ENCODE results near the gene WDR33.

WDR33 gene

GRCh38 chr2:127655209-127656073 lies 155.5 kb downstream of the WDR33 start:
- no peak for DNase-seq
- TF ChIP-seq POLR2A (IDR thresholded peaks at IDR 0.05; ENCODE audit: low read length) (no peak), GATA1 (IDR thresholded peaks at IDR 0.05; ENCODE audit: low read depth, low read length) (no peak)

- no peak for DNase-seq
- TF ChIP-seq POLR2A (IDR thresholded peaks at IDR 0.05; ENCODE audit: low read length): no peak
- TF ChIP-seq GATA1 (IDR thresholded peaks at IDR 0.05; ENCODE audit: low read depth, low read length): no peak
Observed at GRCh38 chr2:127654838-127655175, 156.2 kb downstream of the WDR33 start.

GRCh38 chr2:127654084-127654837 lies 156.7 kb downstream of the WDR33 start:
- DNase-seq: no peak
- no peak for TF ChIP-seq GATA1 (IDR thresholded peaks at IDR 0.05; ENCODE audit: low read depth, low read length)
- no peak for TF ChIP-seq POLR2A (IDR thresholded peaks at IDR 0.05; ENCODE audit: low read length)

- TF ChIP-seq POLR2A (IDR thresholded peaks at IDR 0.05; ENCODE audit: low read length) (no peak), GATA1 (IDR thresholded peaks at IDR 0.05; ENCODE audit: low read depth, low read length) (no peak)
- no peak for DNase-seq
Observed at GRCh38 chr2:127653421-127654083, 157.4 kb downstream of the WDR33 start.

GRCh38 chr2:127652786-127653357 lies 158.1 kb downstream of the WDR33 start:
- no peak for TF ChIP-seq GATA1 (IDR thresholded peaks at IDR 0.05; ENCODE audit: low read depth, low read length)
- TF ChIP-seq POLR2A (IDR thresholded peaks at IDR 0.05; ENCODE audit: low read length): no peak
- DNase-seq: no peak

GRCh38 chr2:127651971-127652550 lies 158.9 kb downstream of the WDR33 start:
- TF ChIP-seq GATA1 (IDR thresholded peaks at IDR 0.05; ENCODE audit: low read depth, low read length): no peak
- no peak for TF ChIP-seq POLR2A (IDR thresholded peaks at IDR 0.05; ENCODE audit: low read length)
- DNase-seq: no peak

- TF ChIP-seq GATA1 (IDR thresholded peaks at IDR 0.05; ENCODE audit: low read depth, low read length) (no peak), POLR2A (IDR thresholded peaks at IDR 0.05; ENCODE audit: low read length) (no peak)
- no peak for DNase-seq
Observed at GRCh38 chr2:127651381-127651809, 159.6 kb downstream of the WDR33 start.

Measured in erythroblast (primary cell).